ENCODE measurements around the gene RRBP1.
A peak's percentile ranks its signal among the peaks of the same experiment; 100 is the strongest.

The RRBP1 gene, protein sequence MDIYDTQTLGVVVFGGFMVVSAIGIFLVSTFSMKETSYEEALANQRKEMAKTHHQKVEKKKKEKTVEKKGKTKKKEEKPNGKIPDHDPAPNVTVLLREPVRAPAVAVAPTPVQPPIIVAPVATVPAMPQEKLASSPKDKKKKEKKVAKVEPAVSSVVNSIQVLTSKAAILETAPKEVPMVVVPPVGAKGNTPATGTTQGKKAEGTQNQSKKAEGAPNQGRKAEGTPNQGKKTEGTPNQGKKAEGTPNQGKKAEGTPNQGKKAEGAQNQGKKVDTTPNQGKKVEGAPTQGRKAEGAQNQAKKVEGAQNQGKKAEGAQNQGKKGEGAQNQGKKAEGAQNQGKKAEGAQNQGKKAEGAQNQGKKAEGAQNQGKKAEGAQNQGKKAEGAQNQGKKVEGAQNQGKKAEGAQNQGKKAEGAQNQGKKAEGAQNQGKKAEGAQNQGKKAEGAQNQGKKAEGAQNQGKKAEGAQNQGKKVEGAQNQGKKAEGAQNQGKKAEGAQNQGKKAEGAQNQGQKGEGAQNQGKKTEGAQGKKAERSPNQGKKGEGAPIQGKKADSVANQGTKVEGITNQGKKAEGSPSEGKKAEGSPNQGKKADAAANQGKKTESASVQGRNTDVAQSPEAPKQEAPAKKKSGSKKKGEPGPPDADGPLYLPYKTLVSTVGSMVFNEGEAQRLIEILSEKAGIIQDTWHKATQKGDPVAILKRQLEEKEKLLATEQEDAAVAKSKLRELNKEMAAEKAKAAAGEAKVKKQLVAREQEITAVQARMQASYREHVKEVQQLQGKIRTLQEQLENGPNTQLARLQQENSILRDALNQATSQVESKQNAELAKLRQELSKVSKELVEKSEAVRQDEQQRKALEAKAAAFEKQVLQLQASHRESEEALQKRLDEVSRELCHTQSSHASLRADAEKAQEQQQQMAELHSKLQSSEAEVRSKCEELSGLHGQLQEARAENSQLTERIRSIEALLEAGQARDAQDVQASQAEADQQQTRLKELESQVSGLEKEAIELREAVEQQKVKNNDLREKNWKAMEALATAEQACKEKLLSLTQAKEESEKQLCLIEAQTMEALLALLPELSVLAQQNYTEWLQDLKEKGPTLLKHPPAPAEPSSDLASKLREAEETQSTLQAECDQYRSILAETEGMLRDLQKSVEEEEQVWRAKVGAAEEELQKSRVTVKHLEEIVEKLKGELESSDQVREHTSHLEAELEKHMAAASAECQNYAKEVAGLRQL (N-terminal part only)

DNA sequence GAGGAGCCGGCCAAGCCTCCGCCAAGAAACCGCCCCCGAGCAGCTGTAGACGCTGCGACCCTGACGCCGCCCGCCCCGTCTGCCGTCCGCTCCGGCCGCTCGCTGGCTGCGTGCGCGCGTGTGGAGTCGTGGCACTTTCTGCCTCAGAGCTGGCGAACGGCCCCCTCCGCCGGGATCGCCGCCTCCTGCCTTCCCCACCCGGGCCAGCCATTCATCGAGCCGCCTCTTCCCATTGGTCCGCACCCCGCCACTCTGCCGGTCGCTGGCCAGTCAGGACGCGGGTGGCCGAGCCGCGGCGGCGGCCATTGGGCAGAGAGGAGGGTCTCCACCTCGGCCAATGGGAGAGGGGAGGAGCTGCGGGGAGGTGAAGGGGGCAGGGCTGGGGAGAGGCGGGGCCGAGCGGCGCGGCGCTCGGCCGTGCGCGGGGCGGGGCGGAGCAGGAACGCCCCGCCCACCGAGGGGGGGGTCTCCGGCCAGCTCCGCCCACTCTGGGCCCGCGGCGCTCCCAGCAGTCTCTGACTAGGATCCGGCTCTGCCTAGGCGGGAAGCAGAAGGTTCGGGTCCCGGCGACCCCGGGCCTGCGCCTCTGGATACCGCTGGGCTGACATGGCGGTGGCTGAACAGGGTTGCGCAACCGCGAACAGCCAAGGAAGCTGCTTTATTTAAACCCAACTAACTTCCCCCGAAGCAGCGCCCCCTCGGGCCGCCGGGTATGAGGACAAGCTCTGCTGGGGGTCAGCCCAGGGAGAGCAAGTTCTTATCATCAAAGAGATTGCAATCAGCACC lies at the start of gene RRBP1:
RRBP1 (minus strand) TSS at position 140 of the 786 bp plus-strand sequence. CDS start 21,735 bp downstream, outside the sequence.
- DNase-seq: peak; percentile 92

DNA sequence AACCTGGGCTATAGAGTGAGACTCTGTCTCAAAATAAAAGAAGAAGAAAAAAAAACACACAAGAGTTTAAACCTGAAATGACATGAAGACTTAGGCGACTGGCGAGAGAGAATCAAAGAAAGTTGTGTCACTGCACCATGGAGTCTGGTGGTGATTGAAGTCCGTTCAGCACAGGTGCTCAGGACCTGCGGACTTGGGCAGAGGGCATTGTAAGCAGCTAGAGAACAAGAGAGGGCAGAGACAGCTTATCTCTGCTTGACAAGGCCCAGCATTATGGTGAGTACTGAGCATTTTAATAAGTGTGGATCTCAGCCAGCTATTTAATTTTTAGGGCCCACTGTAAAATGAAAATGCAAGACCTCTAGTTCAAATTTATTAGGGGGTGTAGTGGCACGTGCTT lies 49.2 kb upstream of the RRBP1 start:
- DNase-seq: no peak

DNA sequence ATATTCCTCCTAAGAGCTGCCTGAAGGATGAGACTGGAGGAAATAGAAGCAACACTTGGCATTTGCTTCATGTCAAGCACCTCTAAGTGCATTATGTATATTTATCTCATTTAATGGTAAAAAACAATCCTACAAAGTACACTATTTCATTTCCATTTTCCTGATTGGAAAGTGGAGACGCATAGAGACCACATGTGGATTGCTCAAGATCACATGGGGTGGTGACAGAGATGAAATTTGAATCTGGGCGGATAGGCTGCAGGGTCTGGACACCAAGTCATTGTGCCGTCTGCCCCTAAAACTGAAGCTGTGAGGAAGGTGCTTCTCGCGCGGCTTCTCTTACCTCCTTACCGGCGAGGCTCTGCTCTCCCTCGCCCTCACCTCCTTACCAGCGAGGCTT lies 48.0 kb upstream of the RRBP1 start:
- DNase-seq: no peak

DNA sequence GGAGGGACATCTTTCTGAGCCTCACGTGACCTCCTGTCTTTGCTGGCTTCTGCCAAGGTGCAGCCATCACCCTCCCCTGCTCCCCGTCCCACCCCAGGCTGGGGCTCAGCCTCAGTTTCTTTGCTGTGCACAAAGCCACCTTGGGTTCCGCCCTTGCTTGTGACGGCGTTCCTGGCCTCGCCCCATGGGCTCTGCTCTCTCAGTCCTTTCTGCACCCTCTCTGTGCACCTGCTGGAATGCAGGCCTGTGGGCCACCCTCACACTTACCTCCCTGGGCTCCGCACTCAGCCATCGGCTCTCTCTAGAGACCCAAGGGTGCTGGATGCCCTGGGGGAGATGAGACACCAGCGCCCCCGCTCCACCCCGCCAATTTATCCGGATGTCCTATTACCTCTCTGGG lies 46.0 kb upstream of the RRBP1 start:
- no peak for DNase-seq

DNA sequence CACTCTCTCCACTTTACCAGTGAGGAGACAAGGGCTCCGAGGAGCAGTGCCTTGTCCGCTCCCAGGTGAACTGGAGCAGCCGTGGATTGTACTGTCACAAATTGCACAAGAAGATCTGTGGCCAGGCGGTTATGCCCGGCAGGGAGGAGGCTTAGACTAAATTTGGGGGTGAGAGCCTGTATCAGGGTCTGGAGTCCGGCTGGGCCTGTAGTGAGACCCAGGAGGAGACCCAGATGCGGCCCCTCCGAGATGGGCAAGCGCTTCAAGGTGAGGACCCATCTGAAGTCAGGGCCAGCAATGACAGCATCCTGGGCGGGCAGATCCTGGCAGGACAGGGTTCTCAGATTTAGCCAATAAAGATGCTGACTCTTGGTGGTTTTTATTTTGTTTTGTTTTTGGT lies 45.3 kb upstream of the RRBP1 start:
- DNase-seq: no peak

DNA sequence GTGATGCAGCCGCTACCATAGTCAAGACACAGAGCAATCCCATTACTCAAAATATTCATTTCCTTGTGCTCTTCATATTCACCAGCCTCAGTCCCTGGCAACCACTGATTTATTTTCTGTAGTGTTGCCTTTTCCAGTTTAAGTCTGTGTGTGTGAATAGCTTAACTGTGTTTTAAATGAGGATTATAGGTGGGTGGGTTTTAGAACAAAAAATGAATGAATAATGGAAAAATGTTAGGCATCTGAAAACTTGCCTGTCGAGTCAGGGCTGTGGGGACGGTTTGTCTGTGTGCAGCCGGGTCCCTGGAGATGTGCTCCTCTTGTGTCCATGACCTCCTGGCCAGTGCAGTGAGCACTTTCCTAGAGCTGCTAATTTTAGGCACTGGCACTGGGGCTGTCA lies 44.9 kb upstream of the RRBP1 start:
- no peak for DNase-seq

DNA sequence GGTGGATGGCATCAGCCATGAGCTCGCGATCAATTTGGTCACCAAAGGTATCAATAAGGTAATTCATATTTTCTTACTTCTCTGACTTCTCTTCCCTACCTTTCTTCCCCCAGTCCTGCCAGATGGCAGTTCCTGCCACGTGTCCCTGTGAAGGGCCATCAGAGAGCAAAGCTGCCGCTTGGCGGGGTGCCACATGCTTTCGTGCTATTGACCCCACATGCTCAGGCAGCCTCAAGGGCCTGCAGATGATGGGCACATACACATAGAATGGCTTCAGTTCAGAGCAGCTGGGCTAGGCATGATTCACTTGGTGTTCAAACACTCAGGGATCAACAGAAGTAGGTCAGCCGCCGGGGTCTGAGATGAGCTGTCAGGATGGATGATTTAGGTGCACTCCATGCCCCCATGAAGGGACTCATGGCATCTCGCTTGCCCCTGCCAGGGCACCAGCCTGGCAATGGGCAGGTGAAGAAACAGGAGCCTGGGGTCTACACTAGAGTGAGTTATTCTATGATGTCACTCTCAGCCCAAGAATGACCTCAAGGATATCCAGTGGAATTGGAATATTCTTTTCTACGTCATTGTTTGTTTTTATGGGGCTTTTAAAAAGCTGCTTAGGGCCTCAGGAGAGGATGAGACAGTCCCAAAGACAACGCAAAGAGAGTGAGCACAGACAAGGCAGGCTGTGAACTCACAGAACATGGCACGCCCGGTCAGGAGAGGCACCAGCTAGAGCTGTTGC lies 43.2 kb upstream of the RRBP1 start:
- no peak for DNase-seq

DNA sequence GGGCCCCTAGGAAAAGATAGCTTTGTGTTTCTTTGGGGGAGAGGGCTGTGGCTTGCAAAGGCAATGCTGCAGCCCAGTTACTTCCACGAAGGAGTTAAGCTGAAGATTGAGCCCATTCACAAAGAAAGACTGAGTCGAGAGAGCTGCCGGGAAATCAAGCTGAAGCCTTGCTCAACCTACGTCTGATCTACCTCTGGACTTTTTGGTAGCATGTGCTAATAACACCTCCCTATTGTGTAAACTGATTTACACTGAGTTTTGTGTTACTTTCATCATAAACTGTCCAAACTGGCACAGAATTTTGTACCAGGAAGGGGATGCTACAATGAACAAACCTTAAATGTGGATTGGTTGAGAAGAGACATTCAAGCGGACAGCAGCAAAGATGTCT lies 41.3 kb upstream of the RRBP1 start:
- no peak for DNase-seq

DNA sequence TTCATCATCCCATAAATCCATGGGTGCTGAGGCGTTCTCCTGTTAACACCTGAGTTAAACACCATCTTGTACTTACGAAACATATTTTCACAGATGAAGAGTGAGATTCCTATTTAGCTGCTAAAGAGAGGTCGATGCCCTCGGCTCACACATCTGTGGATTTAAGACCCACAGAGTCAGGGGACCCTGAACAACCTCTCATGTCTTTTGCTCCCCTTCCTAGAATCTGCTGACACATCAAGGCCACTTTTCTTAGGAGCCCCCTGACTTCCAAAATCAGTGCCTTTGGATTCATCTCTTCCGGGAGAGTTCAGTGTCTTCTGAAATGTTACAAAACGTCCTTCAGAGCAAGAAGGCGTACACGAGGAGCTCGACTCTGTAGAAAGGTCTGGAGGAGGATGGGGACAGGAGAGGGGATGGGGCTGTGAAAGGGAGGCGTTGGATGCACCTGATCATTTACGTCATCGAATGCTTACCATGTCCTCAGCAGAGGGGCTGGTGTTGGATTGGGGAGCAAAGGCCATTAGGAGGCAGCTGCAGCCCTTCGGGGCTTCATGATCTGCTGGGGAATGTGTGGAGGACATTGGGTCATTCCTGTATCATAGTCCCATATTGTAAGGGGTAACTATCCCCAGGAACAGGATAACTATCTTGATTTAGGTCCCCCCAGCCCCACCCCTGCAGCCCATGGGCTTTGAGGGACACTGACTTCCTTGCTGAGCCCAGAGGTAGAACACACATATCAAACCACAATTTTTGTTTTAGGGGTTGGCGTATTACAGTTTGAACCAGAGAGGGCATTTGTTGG lies 40.7 kb upstream of the RRBP1 start:
- DNase-seq: no peak

DNA sequence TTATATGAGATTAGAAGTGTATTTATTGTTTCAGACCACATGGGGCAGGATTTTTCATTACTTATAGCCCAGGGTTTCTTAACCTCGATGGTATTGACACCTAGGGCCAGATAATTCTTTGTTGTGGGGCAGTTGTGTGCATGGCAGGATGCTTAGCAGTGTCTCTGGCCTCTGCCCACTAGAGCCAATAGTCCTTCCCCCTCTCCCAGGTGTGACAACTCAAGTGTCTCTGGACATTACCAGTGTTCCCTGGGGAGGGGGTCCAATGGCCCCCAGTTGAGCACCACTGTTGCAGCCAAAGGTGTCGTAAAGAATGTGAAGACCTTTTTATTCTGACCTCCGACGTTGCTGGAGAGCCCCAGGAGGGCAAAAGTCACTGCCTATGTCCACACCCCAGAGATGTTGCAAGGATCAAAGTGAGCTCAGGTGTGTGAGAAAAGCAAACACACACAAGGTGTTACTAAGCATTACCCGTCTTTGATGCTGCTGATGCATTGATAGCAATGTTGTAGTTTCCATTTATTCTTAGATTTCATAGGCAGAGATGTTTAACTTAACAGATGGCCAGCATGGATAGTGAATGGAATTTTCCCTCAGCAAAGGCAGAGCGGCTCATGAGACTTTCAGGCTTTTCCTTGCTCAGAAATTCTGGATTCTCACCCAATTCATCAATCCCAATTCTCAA lies 39.9 kb upstream of the RRBP1 start:
- DNase-seq: no peak

DNA sequence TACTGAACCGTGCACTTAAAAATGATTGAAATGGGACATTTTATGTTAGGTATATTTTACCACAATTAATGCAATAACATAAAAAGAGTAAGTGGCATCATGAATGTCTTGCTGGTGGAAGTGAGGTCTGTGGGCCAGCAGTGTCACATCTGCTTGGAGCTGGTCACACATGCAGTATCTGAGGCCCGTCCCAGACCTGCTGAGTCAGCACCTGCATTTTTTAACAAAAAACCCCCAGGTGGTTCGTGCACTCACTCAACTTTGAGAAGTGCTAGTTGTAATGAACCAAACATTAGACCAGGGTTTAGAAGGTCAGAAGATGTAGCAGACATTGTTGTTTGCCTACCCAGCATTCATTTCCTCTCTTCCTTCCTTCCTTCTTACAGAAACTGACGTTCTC lies 38.7 kb upstream of the RRBP1 start:
- DNase-seq: no peak

DNA sequence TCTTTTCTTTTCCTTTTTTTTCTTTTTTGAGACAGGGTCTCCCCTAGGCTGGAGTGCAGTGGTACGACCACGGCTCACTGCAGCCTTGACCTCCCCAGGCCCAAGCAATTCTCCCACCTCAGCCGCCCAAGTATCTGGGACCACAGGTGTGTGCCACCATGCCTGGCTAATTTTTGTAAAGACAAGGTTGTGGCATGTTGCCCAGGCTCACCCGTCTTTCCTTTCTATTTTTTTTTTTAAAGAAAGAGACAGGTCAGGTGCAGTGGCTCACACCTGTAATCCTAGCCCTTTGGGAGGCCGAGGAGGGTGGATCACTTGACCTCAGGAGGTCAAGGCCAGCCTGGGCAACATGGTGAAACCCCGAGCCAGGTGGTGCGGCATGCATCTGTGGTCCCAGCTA lies 34.3 kb upstream of the RRBP1 start:
- no peak for DNase-seq

DNA sequence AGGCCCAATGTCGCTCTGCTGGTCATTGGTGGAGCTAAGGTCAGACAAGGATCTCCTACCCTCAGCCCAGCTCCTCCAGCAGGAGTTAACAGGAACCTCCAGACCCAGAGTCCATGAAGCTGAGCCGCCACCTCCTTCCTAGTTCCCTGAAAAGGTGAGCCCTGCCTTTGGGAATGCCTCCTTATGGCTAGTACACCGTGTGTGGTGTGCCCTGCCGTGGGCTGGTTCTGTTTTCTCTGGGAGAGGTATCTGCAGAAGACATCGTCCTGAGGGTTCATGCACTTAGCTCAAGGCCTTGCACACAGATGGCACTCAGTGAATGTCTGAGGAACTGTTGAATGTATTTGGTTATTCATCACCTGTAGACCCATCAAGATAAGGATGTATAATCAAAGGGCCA lies 33.0 kb upstream of the RRBP1 start:
- DNase-seq: no peak

DNA sequence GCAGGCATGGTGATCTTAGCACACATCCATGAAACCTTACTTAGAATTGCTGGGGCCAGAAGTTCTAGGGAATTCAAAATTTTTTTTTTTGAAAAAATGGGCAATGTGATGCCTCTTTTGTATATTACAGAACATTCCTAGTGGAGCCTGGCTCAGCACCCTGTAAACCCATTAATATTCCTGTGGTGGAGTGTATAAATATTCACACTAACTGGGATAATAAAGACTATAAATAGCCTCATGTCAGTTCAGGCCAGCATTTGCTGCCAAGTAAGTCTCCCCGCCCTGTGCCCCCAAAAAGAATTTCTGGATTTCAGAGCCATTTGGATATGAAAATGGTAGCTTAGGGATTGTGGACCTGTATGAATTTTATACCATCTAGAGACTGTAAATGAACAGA lies 32.6 kb upstream of the RRBP1 start:
- no peak for DNase-seq

DNA sequence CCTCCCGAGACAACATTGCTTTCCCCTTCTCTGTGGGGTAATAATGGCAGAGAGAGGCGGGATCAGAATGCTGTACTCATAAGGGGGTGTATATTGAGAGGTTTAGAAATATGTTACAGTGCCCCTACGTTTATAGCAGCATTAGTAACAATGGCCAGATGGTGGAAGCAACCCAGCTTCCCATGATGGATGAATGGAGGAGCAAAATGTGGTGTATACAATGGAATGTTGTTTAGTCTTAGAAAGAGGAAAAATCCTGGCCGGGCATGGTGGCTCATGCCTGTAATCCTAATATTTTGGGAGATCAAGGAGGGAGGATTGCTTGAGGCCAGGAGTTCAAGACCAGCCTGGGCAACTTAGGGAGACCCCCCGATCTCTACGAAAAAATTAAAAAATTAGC lies 30.7 kb upstream of the RRBP1 start:
- no peak for DNase-seq

DNA sequence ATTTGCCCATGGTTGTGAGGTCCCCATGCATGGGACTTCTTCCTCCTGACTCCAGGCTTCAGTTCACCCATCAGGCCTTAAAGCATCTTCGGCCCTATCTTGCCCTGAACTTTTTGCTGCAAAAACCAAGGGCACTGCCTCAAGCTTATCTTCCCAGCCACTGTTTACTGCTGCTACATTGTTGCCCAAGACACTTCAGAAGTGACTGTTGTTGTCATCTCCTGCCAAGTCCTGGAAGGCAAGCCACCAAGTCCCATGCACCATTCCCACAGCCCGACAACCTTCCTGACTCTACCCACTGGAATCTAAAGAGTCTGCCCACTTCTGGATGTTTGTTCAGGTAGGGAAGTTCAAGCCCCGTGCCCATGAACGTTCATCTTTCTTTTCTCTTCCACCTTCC lies 30.2 kb upstream of the RRBP1 start:
- DNase-seq: no peak

DNA sequence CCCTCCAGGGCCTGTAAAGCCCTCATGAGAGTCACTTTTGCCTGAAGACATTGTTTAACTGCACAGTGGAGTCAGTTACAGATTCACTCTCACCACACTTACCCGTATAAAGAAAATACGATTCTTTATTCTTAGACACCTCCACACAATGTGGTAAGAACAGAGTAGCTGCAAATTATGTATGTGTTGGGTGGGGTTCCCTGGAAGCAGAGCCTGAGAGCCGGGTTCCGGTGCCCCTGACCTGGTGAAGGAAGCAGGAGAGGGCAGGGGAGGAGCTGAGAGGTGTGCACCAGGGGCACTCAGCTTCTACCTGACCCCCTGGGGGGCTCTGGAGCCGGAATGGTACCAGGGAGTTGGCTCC lies 29.2 kb upstream of the RRBP1 start:
- DNase-seq: no peak

DNA sequence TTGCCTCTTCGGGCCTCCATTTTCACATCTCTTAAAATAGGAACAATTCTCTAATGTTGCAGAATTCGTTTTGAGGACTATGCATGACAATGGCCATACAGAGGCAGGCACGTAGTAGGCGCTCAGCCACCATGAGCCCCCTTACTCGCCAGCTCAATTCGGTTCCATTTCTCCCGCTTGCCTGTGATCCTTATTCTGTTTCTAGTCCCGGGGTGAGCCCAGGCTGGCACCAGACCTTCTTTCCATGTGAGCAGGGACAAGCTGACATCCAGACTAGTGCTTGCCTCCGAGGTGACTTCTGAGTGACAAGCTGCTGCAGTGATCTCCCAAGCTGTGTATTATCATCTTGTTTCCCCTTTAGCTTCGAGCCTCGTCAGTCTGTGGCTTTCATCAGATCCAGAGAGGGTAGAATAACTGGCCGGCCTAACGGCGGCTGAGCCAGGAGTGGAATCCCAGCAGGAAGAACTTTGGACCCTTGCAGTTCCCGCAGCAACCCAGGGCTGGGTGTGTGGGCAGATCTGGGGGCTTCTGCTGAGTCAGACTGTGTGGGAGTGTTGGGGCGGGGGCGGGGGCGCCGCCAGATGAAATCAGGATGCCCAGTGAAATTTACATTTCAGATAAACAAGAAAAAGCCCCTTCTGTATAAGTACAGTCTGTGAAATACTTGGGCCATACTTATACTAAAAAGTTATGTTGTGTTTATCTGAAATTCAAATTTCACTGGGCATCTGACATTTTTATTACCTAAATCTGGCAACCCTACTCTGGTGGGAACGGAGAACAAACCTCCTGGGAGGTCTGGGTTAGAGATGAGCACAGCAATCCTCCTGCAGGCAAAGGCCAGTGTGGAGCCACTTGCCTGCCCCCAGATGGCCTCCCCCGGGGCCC lies 28.6 kb upstream of the RRBP1 start:
- no peak for DNase-seq

Measured in MV-4-11 (cell line).